ENCODE measurements around the gene NCOR2. TPM values are rescaled to one million over a fixed set of nuclear protein-coding genes. Genes with fewer than 3 reads are reported as not detected.
A peak's percentile ranks its signal among the peaks of the same experiment; 100 is the strongest.

Gene NCOR2
- total and polyA plus RNA-seq, 12 donors: 46.9 to 200 (median 132) TPM

GRCh38 chr12:124544983-124545382 lies 22.4 kb downstream of the NCOR2 start:
- Histone ChIP-seq H3K4me3 (no peak overlapping the region), H3K9me3 (no peaks in the 10 kb centered on the region), H3K27me3 (no peaks in the 10 kb centered on the region), H3K36me3 (peaks cover 0 to 9% (median 0%) of the 10 kb centered on the region in 9 donors), H3K27ac (peak overlapping the region in 2 of 10 donors; percentile 4 to 41), H3K4me1 (peaks cover 44 to 80% (median 71%) of the 10 kb centered on the region in 9 donors)
- DNase-seq: no peak
- TF ChIP-seq CTCF (IDR thresholded peaks at IDR 0.05): no peak
- 77 to 87% methylated on average over 8 of the region's 8 CpGs for WGBS, 2 donors
- intact Hi-C loops (cut with DNase I): no loop called here
- ATAC-seq: no peak

DNA sequence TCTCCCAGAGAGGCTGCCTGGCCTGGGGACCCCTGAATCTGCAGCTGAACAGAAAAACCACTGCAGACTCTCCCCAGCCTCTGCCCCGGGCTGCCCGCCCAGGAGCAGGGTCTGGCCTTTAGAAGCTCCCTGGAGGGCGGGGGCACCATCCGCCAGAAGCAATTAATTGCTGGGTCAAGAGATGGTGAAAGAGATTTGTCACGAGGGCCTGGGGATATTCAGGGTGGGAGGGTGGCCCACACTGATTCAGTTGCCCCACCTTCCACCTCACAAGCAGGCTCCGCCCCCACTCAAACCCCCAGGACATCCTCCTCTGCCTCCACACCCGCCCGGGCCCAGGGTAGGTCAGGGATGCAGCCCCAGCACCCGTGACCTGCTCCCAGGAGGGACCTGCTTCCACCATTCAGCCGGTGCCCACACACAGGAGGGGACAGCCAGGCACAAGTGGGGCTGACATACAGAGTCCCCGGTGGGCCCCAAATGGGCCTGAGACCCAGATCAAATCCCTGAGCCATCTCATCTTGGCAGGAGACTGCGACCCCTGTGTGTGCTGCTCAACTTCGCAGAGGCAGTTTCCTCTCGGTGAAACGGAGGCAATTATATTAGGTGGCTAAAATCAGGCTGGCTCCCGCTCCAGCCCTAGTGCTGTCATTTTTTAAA lies 23.0 kb downstream of the NCOR2 start:
- Histone ChIP-seq H3K4me1 (peaks cover 39 to 80% (median 70%) of the 10 kb centered on the region in 9 donors), H3K27ac (peak overlapping the region in 2 of 10 donors; percentile 4 to 39)

GRCh38 chr12:124543590-124544310 lies 23.7 kb downstream of the NCOR2 start:
- intact Hi-C loops (cut with DNase I): no loop called here
- WGBS, 2 donors: 50 to 57% methylated on average over 29 to 37 of the region's 37 CpGs
- DNase-seq: no peak
- Histone ChIP-seq H3K9me3 (no peaks in the 10 kb centered on the region), H3K36me3 (peaks cover 0 to 9% (median 0%) of the 10 kb centered on the region in 9 donors), H3K4me1 (peaks cover 33 to 80% (median 70%) of the 10 kb centered on the region in 9 donors), H3K27me3 (no peaks in the 10 kb centered on the region), H3K27ac (peak overlapping the region in 3 of 10 donors; percentile 4 to 39 (median 31)), H3K4me3 (peak overlapping the region in 3 of 10 donors; percentile 8 to 14 (median 13))
- no peak for TF ChIP-seq CTCF (IDR thresholded peaks at IDR 0.05)
- peak in 6 of 8 donors; percentile 3 to 7 (median 5) for ATAC-seq

More for the DNA sequence above, 23.0 kb downstream of the NCOR2 start:
- WGBS, 2 donors: 49 to 60% methylated on average over 16 of the region's 16 CpGs
- Histone ChIP-seq H3K4me3 (no peak overlapping the region), H3K9me3 (no peaks in the 10 kb centered on the region), H3K27me3 (no peaks in the 10 kb centered on the region), H3K36me3 (peaks cover 0 to 9% (median 0%) of the 10 kb centered on the region in 9 donors)
- TF ChIP-seq CTCF (IDR thresholded peaks at IDR 0.05): no peak
- intact Hi-C loops (cut with DNase I): no loop called here
- DNase-seq (no peak), ATAC-seq (peak in 1 of 8 donors; percentile 13)

- Histone ChIP-seq H3K4me3 (peak overlapping the region in 2 of 10 donors; percentile 13 to 14), H3K27me3 (no peaks in the 10 kb centered on the region), H3K4me1 (peaks cover 34 to 80% (median 71%) of the 10 kb centered on the region in 9 donors), H3K27ac (peak overlapping the region in 2 of 10 donors; percentile 31 to 39), H3K36me3 (peaks cover 0 to 9% (median 0%) of the 10 kb centered on the region in 9 donors), H3K9me3 (no peaks in the 10 kb centered on the region)
- DNase-seq: no peak
- 41 to 57% methylated on average over 20 of the region's 20 CpGs for WGBS, 2 donors
- ATAC-seq: peak in 7 of 8 donors; percentile 14 to 61 (median 31)
- intact Hi-C loops (cut with DNase I): no loop called here
- TF ChIP-seq CTCF (IDR thresholded peaks at IDR 0.05): no peak
Observed at GRCh38 chr12:124543052-124543589, 24.3 kb downstream of the NCOR2 start.

Measured in heart right ventricle (tissue), 16 donors.